ENCODE results near the gene TMEM45A.

GRCh38 chr3:100605358-100605757 lies 112.9 kb downstream of the TMEM45A start:
- TF ChIP-seq, protein P1, sequence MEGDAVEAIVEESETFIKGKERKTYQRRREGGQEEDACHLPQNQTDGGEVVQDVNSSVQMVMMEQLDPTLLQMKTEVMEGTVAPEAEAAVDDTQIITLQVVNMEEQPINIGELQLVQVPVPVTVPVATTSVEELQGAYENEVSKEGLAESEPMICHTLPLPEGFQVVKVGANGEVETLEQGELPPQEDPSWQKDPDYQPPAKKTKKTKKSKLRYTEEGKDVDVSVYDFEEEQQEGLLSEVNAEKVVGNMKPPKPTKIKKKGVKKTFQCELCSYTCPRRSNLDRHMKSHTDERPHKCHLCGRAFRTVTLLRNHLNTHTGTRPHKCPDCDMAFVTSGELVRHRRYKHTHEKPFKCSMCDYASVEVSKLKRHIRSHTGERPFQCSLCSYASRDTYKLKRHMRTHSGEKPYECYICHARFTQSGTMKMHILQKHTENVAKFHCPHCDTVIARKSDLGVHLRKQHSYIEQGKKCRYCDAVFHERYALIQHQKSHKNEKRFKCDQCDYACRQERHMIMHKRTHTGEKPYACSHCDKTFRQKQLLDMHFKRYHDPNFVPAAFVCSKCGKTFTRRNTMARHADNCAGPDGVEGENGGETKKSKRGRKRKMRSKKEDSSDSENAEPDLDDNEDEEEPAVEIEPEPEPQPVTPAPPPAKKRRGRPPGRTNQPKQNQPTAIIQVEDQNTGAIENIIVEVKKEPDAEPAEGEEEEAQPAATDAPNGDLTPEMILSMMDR (IDR thresholded peaks at IDR 0.05): no peak
- TF ChIP-seq POLR2A (IDR thresholded peaks at IDR 0.05) (no peak), EP300 (IDR thresholded peaks at IDR 0.05) (no peak)

All from tibial nerve (tissue), 4 donors.